T-cell (primary cell): Measurements from ENCODE around the gene ZCCHC7. TPM values are rescaled to one million over a fixed set of nuclear protein-coding genes. Genes with fewer than 3 reads are reported as not detected.
"Not testable (repeated sequence)": the region's sequence is repeated elsewhere in the genome, so short reads cannot be mapped to it uniquely, and the experiment has no call there.

ENCODE experiments used
- ATAC-seq, 4 experiments: fragments of 200-7000 bp in 3 of 4; fragments of 150-1000 bp in 1 of 4; cut with Tn5 transposase; replicated peaks in 1 of 4; 1 replicate in 3 of 4; 2 replicates in 1 of 4; pipeline ENCODE4 v1.10.0; 2021; ENCODE audit warnings: moderate library complexity in 3 of 4, mild to moderate bottlenecking in 2 of 4, moderate number of reproducible peaks in 1 of 4
- CTCF ChIA-PET, 2 donors: fragments of 300-600 bp; sonication (Branson Sonifier 250); formaldehyde crosslinking; loops; one replicate each; lab custom pipeline; 2022; ENCODE audit warnings: antibody characterized with exemption in 2 of 2; lab: Charles Lee
- POLR2A ChIA-PET, 2 donors: fragments of 300-600 bp; sonication (Branson Sonifier 250); formaldehyde crosslinking; loops; one replicate each; lab custom pipeline; 2022; ENCODE audit warnings: antibody characterized with exemption in 2 of 2; lab: Charles Lee
- DNase-seq, 35 experiments: peaks; one replicate each; pipeline versions ENCODE4 v3.0.0 to v3.0.0-alpha.2; 2013 to 2023
- H3K27ac ChIP-seq: one replicate; pipeline ENCODE4 v1.5.1; 2013; ENCODE audit warnings: low read length
- H3K27me3 ChIP-seq, 2 experiments: replicated peaks in 1 of 2; 1 replicate in 1 of 2; 2 replicates in 1 of 2; pipeline versions ENCODE4 v1.6.1 to v1.7.0; 2013; ENCODE audit warnings: low read length in 1 of 2, mixed read lengths in 1 of 2; ENCODE audit not compliant: control insufficient read depth in 2 of 2, insufficient read depth in 2 of 2; ENCODE audit errors: extremely low read depth in 1 of 2
- H3K36me3 ChIP-seq, 2 donors: 1 replicate in 1 of 2; 2 replicates in 1 of 2; pipeline versions ENCODE4 v1.6.1 to v1.7.0; 2013; ENCODE audit warnings: low read length in 1 of 2; ENCODE audit not compliant: control insufficient read depth in 2 of 2, insufficient read depth in 1 of 2; ENCODE audit errors: extremely low read depth in 1 of 2
- H3K4me1 ChIP-seq, 2 experiments: 1 replicate in 1 of 2; 2 replicates in 1 of 2; pipeline versions ENCODE4 v1.6.1 to v1.7.0; 2013; ENCODE audit warnings: low read length in 2 of 2, mixed read lengths in 1 of 2; ENCODE audit not compliant: insufficient read depth in 2 of 2, control insufficient read depth in 1 of 2; ENCODE audit errors: extremely low read depth in 1 of 2
- H3K4me3 ChIP-seq, 2 donors: 1 replicate in 1 of 2; 2 replicates in 1 of 2; pipeline versions ENCODE4 v1.5.1 to v1.7.0; 2013; ENCODE audit warnings: mild to moderate bottlenecking in 2 of 2, low read length in 1 of 2, moderate library complexity in 1 of 2; ENCODE audit not compliant: control insufficient read depth in 1 of 2; ENCODE audit errors: extremely low read depth in 1 of 2
- H3K9me3 ChIP-seq: 2 replicates; pipeline ENCODE4 v1.7.0; 2013
- H3K27ac Mint-ChIP-seq, 2 donors: one replicate each; pipeline ENCODE4 v1.8.0; 2020 to 2021; ENCODE audit warnings: mild to moderate bottlenecking in 2 of 2, mixed read lengths in 2 of 2
- H3K27me3 Mint-ChIP-seq, 2 donors: one replicate each; pipeline ENCODE4 v1.8.0; 2021 to 2022; ENCODE audit warnings: mixed read lengths in 2 of 2
- H3K36me3 Mint-ChIP-seq: one replicate; pipeline ENCODE4 v1.8.0; 2021; ENCODE audit warnings: mixed read lengths
- H3K4me1 Mint-ChIP-seq, 3 donors: one replicate each; pipeline ENCODE4 v1.8.0; 2020 to 2022; ENCODE audit warnings: mixed read lengths in 3 of 3, mild to moderate bottlenecking in 1 of 3
- H3K4me3 Mint-ChIP-seq, 3 donors: one replicate each; pipeline ENCODE4 v1.8.0; 2020 to 2022; ENCODE audit warnings: mild to moderate bottlenecking in 3 of 3, mixed read lengths in 3 of 3, moderate library complexity in 3 of 3
- H3K9me3 Mint-ChIP-seq, 3 donors: one replicate each; pipeline ENCODE4 v1.8.0; 2020 to 2022; ENCODE audit warnings: mixed read lengths in 3 of 3
- WGBS: methylation state at CpG from one replicate; pipeline ENCODE4 v1.1.5; 2013; ENCODE audit warnings: missing lambda C conversion rate; ENCODE audit not compliant: insufficient coverage; 5-methylcytosine and 5-hydroxymethylcytosine counted together
- total RNA-seq, 35 experiments: library from RNA in 6 of 35; stranded (reverse) in 6 of 35; fragments of 120-200 nt in 1 of 35; gene quantifications; one replicate each; pipeline versions ENCODE4 v1.2.1 to v1.2.4 and lab custom pipeline; 2013 to 2026

The ZCCHC7 gene
- total RNA-seq, 5 donors from 2014 or later (not counting 1 experiment from before 2014, with no cell fraction given) = 29.1 to 44.2 (median 33.5) TPM

GRCh38 chr9:37180138-37180537, 59.8 kb downstream of the ZCCHC7 start:
- ChIA-PET CTCF (no interaction called here), POLR2A (interaction anchor here in 1 of 2 donors (0.7 kb wide), 1 partner anchor 20 kb away, joined by 4 read pairs; no protein-coding TSS in a partner anchor)
- Histone ChIP-seq H3K9me3 (no peaks in the 10 kb centered on the region), H3K36me3 (peaks cover 0 to 4% of the 10 kb centered on the region in 2 donors), H3K27me3 (no peaks in the 10 kb centered on the region), H3K4me3 (no peak overlapping the region), H3K27ac (no peak overlapping the region), H3K4me1 (no peaks in the 10 kb centered on the region)
- ATAC-seq = no peak
- Mint-ChIP-seq H3K4me3 (no peak overlapping the region), H3K27ac (no peak overlapping the region), H3K9me3 (peaks cover 0 to 6% (median 5%) of the 10 kb centered on the region in 3 donors), H3K27me3 (no peaks in the 10 kb centered on the region), H3K4me1 (peaks cover 28 to 47% (median 40%) of the 10 kb centered on the region in 3 donors), H3K36me3 (peaks cover 41% of the 10 kb centered on the region)
- no peak for DNase-seq
- no CpG with 5 or more reads among the region's 2 CpGs for whole genome bisulfite sequencing

GRCh38 chr9:37182718-37183117, 62.3 kb downstream of the ZCCHC7 start:
- no peak overlapping the region for H3K27ac ChIP-seq
- Mint-ChIP-seq H3K27ac (no peak overlapping the region), H3K27me3 (no peaks in the 10 kb centered on the region), H3K36me3 (peaks cover 45% of the 10 kb centered on the region), H3K9me3 (peaks cover 3 to 6% (median 5%) of the 10 kb centered on the region in 3 donors), H3K4me3 (no peak overlapping the region), H3K4me1 (peaks cover 35 to 49% (median 46%) of the 10 kb centered on the region in 3 donors)
- ATAC-seq (no peak), DNase-seq (no peak)
- H3K4me1 ChIP-seq = peaks cover 3 to 4% of the 10 kb centered on the region in 2 experiments
- ChIA-PET POLR2A (interaction anchor here in 1 of 2 donors (0.6 kb wide), 1 partner anchor 679 kb away, joined by 6 read pairs; no protein-coding TSS in a partner anchor), CTCF (no interaction called here)
- H3K9me3 ChIP-seq = no peaks in the 10 kb centered on the region
- no peaks in the 10 kb centered on the region for H3K27me3 ChIP-seq
- H3K36me3 ChIP-seq = peaks cover 0 to 4% of the 10 kb centered on the region in 2 donors
- H3K4me3 ChIP-seq = no peak overlapping the region
- 88% methylated on average over 1 of the region's 1 CpG for WGBS

- POLR2A ChIA-PET = no interaction called here
- ATAC-seq (no peak), DNase-seq (no peak)
- H3K9me3 Mint-ChIP-seq = peaks cover 3 to 6% (median 5%) of the 10 kb centered on the region in 3 donors
- Histone ChIP-seq H3K4me3 (no peak overlapping the region), H3K27ac (no peak overlapping the region), H3K9me3 (no peaks in the 10 kb centered on the region), H3K36me3 (peaks cover 4% of the 10 kb centered on the region in 2 donors), H3K4me1 (peaks cover 4 to 7% of the 10 kb centered on the region in 2 experiments), H3K27me3 (no peaks in the 10 kb centered on the region)
- WGBS = no CpG with 5 or more reads among the region's 4 CpGs
- no peak overlapping the region for H3K27ac Mint-ChIP-seq
- peaks cover 51% of the 10 kb centered on the region for H3K36me3 Mint-ChIP-seq
- H3K27me3 Mint-ChIP-seq = no peaks in the 10 kb centered on the region
- CTCF ChIA-PET = no interaction called here
- H3K4me3 Mint-ChIP-seq = no peak overlapping the region
- H3K4me1 Mint-ChIP-seq = peaks cover 38 to 41% (median 38%) of the 10 kb centered on the region in 3 donors
Observed at GRCh38 chr9:37184905-37185867, 64.8 kb downstream of the ZCCHC7 start.

- Histone ChIP-seq H3K27ac (peak overlapping the region; percentile 25), H3K27me3 (no peaks in the 10 kb centered on the region), H3K9me3 (no peaks in the 10 kb centered on the region), H3K36me3 (peaks cover 4 to 7% of the 10 kb centered on the region in 2 donors), H3K4me3 (no peak overlapping the region), H3K4me1 (peaks cover 4 to 7% of the 10 kb centered on the region in 2 experiments)
- Mint-ChIP-seq H3K4me3 (peak overlapping the region; percentile 37 to 56 (median 47)), H3K9me3 (peaks cover 0 to 3% (median 0%) of the 10 kb centered on the region in 3 donors), H3K27ac (peak overlapping the region; percentile 13 to 86), H3K27me3 (no peaks in the 10 kb centered on the region), H3K4me1 (peaks cover 37 to 49% (median 45%) of the 10 kb centered on the region in 3 donors), H3K36me3 (peaks cover 54% of the 10 kb centered on the region)
- 55% methylated on average over 4 of the region's 6 CpGs for WGBS
- ATAC-seq (peak in 1 of 4 experiments; percentile 32), DNase-seq (peak in 2 of 35 experiments; percentile 0 to 8)
- ChIA-PET POLR2A (no interaction called here), CTCF (interaction anchor here in 1 of 2 donors (0.7 kb wide), 1 partner anchor 387 kb away, joined by 3 read pairs; no protein-coding TSS in a partner anchor)
Observed at GRCh38 chr9:37187292-37187691, 66.9 kb downstream of the ZCCHC7 start.

GRCh38 chr9:37187713-37188439, 67.5 kb downstream of the ZCCHC7 start:
- H3K27me3 ChIP-seq = no peaks in the 10 kb centered on the region
- ChIA-PET POLR2A (no interaction called here), CTCF (interaction anchor here in 1 of 2 donors (0.7 kb wide), 1 partner anchor 387 kb away, joined by 3 read pairs; no protein-coding TSS in a partner anchor)
- DNase-seq = peak in 1 of 35 experiments; percentile 8
- no CpG with 5 or more reads among the region's 5 CpGs for WGBS
- Mint-ChIP-seq H3K4me1 (peaks cover 33 to 46% (median 40%) of the 10 kb centered on the region in 3 donors), H3K36me3 (peaks cover 54% of the 10 kb centered on the region), H3K9me3 (peaks cover 0 to 3% (median 0%) of the 10 kb centered on the region in 3 donors), H3K27ac (peak overlapping the region; percentile 13 to 52), H3K27me3 (no peaks in the 10 kb centered on the region), H3K4me3 (peak overlapping the region in 2 of 3 donors; percentile 47 to 56)
- H3K27ac ChIP-seq = peak overlapping the region; percentile 25
- peaks cover 4 to 7% of the 10 kb centered on the region in 2 experiments for H3K4me1 ChIP-seq
- no peaks in the 10 kb centered on the region for H3K9me3 ChIP-seq
- H3K36me3 ChIP-seq = peaks cover 4 to 7% of the 10 kb centered on the region in 2 donors
- ATAC-seq = no peak
- H3K4me3 ChIP-seq = no peak overlapping the region

GRCh38 chr9:37190739-37191138, 70.4 kb downstream of the ZCCHC7 start:
- H3K27ac ChIP-seq = not testable (repeated sequence)
- CTCF ChIA-PET = interaction anchor here in 1 of 2 donors (0.6 kb wide), 1 partner anchor 186 kb away, joined by 3 read pairs; no protein-coding TSS in a partner anchor

More at GRCh38 chr9:37190739-37191138, 70.4 kb downstream of the ZCCHC7 start:
- H3K4me3 ChIP-seq, H3K4me1 ChIP-seq, H3K27me3 Mint-ChIP-seq, POLR2A ChIA-PET, H3K27me3 ChIP-seq, H3K36me3 ChIP-seq, H3K9me3 ChIP-seq, ATAC-seq, H3K4me3 Mint-ChIP-seq, H3K27ac Mint-ChIP-seq, DNase-seq, H3K9me3 Mint-ChIP-seq: not testable (repeated sequence)
- peaks cover 44% of the 10 kb centered on the region for H3K36me3 Mint-ChIP-seq
- peaks cover 25 to 48% (median 40%) of the 10 kb centered on the region in 3 donors for H3K4me1 Mint-ChIP-seq
- 100% methylated on average over 1 of the region's 13 CpGs for WGBS
